A549 (cell line): Measurements from ENCODE around the gene VOPP1. TPM values are rescaled to one million over a fixed set of nuclear protein-coding genes. Genes with fewer than 3 reads are reported as not detected.

Source experiments
- ATAC-seq, 2 experiments: fragments of 200-7000 bp in 1 of 2; fragments of >200 bp in 1 of 2; cut with Nextera tagmentation in 1 of 2; cut with Tn5 transposase in 1 of 2; 3 replicates each; pipeline versions ENCODE4 v1.8.0 to v1.9.1; 2018 to 2020; ENCODE audit warnings: mild to moderate bottlenecking in 1 of 2, moderate library complexity in 1 of 2
- CTCF ChIA-PET: fragments of 300-600 bp; sonication (Branson Sonifier 250); formaldehyde crosslinking; extraction: SDS; loops from one replicate; lab custom pipeline; 2021; ENCODE audit warnings: antibody characterized with exemption, inconsistent platforms; lab: Yijun Ruan, JAX
- POLR2A ChIA-PET: fragments of 350-600 bp; formaldehyde crosslinking; extraction: SDS; loops from one replicate; lab custom pipeline; 2021; ENCODE audit warnings: antibody characterized with exemption, inconsistent platforms; lab: Yijun Ruan, JAX
- DNase-seq, 2 experiments: peaks; one replicate each; pipeline versions ENCODE4 v3.0.0 to v3.0.0-alpha.2; 2011 to 2016; ENCODE audit warnings: low read depth in 1 of 2, low spot score in 1 of 2
- FAIRE-seq: peaks from 2 replicates; lab custom pipeline; 2011; peaks lifted over from hg19 to GRCh38; lab: Jason Lieb, UNC
- H3K27ac ChIP-seq, 2 experiments: fragments of >200 bp; sonication (Bioruptor Twin); formaldehyde crosslinking; 3 replicates each; pipeline ENCODE4 v1.5.1; 2016 to 2017
- H3K4me1 ChIP-seq: fragments of >200 bp; sonication (Bioruptor Twin); formaldehyde crosslinking; 3 replicates; pipeline ENCODE4 v1.6.1; 2016
- H3K4me2 ChIP-seq: fragments of >200 bp; sonication (Bioruptor Twin); formaldehyde crosslinking; 3 replicates; pipeline ENCODE4 v1.6.1; 2016
- H3K4me3 ChIP-seq: fragments of >200 bp; sonication (Bioruptor Twin); formaldehyde crosslinking; 3 replicates; pipeline ENCODE4 v1.5.1; 2016
- H3K9me3 ChIP-seq: fragments of >200 bp; sonication (Bioruptor Twin); formaldehyde crosslinking; 3 replicates; pipeline ENCODE4 v1.6.1; 2016
- CBX2 ChIP-seq: fragments of 200-600 bp; sonication (generic); IDR thresholded peaks from 2 replicates; pipeline ENCODE4 v1.6.1; 2016; ENCODE audit warnings: low read depth, mild to moderate bottlenecking, borderline replicate concordance
- CEBPB ChIP-seq, 2 experiments: fragments of >200 bp in 1 of 2; sonication (Bioruptor Twin) in 1 of 2; formaldehyde crosslinking in 1 of 2; IDR thresholded peaks; 2 replicates each; pipeline ENCODE4 v1.6.1; 2012 to 2016
- CHD2 ChIP-seq: fragments of 150-350 bp; IDR thresholded peaks from 2 replicates; pipeline ENCODE4 v1.6.1; 2014; ENCODE audit warnings: low read length; ENCODE audit not compliant: partially characterized antibody
- CHD4 ChIP-seq: fragments of 200-600 bp; sonication (generic); IDR thresholded peaks from 2 replicates; pipeline ENCODE4 v1.6.1; 2016; ENCODE audit warnings: antibody characterized with exemption, mild to moderate bottlenecking, borderline replicate concordance
- EHF ChIP-seq: fragments of 250-450 bp; sonication (Bioruptor Pico); IDR thresholded peaks from 2 replicates; pipeline ENCODE4 v1.5.0; 2020; ENCODE audit warnings: mild to moderate bottlenecking
- EHMT2 ChIP-seq: fragments of 200-600 bp; sonication (generic); IDR thresholded peaks from 2 replicates; pipeline ENCODE4 v1.6.1; 2016; ENCODE audit warnings: antibody characterized with exemption, low read depth, mild to moderate bottlenecking, moderate library complexity
- ELK1 ChIP-seq: fragments of 150-350 bp; IDR thresholded peaks from 2 replicates; pipeline ENCODE4 v1.6.1; 2014; ENCODE audit warnings: low read depth, mild to moderate bottlenecking, low read length
- FOXS1 ChIP-seq: fragments of 250-450 bp; sonication (Bioruptor Pico); IDR thresholded peaks from 2 replicates; pipeline ENCODE4 v1.5.0; 2020; ENCODE audit warnings: mild to moderate bottlenecking, moderate library complexity
- HOXB13 ChIP-seq: fragments of 250-450 bp; sonication (Bioruptor Pico); IDR thresholded peaks from 2 replicates; pipeline ENCODE4 v1.5.0; 2020; ENCODE audit warnings: low read depth, mild to moderate bottlenecking, moderate library complexity
- HOXB5 ChIP-seq: fragments of 250-450 bp; sonication (Bioruptor Pico); IDR thresholded peaks from 2 replicates; pipeline ENCODE4 v1.5.0; 2020; ENCODE audit warnings: mild to moderate bottlenecking, moderate library complexity
- JUN ChIP-seq, 2 experiments: fragments of >200 bp; sonication (Bioruptor Twin); formaldehyde crosslinking; IDR thresholded peaks; 2 replicates in 1 of 2; 3 replicates in 1 of 2; pipeline ENCODE4 v1.6.1; 2016 to 2017
- JUNB ChIP-seq: fragments of >200 bp; sonication (Bioruptor Twin); formaldehyde crosslinking; IDR thresholded peaks from 2 replicates; pipeline ENCODE4 v1.6.1; 2016
- KDM1A ChIP-seq: fragments of 200-600 bp; sonication (generic); IDR thresholded peaks from 2 replicates; pipeline ENCODE4 v1.6.1; 2016; ENCODE audit warnings: low read depth, mild to moderate bottlenecking
- KDM5A ChIP-seq: fragments of 200-600 bp; sonication (generic); IDR thresholded peaks from 2 replicates; pipeline ENCODE4 v1.6.1; 2016; ENCODE audit warnings: antibody characterized with exemption, mild to moderate bottlenecking
- MAFK ChIP-seq: fragments of 450-650 bp; IDR thresholded peaks from 2 replicates; pipeline ENCODE4 v1.6.1; 2014; ENCODE audit not compliant: partially characterized antibody
- MAZ ChIP-seq: fragments of 150-350 bp; IDR thresholded peaks from 2 replicates; pipeline ENCODE4 v1.6.1; 2014; ENCODE audit warnings: antibody characterized with exemption, low read depth, low read length, borderline replicate concordance
- NPAS2 ChIP-seq: fragments of 250-450 bp; sonication (Bioruptor Pico); IDR thresholded peaks from 2 replicates; pipeline ENCODE4 v1.8.0; 2022; ENCODE audit warnings: mild to moderate bottlenecking, moderate library complexity, borderline replicate concordance
- NR3C1 ChIP-seq: fragments of >200 bp; sonication (Bioruptor Twin); formaldehyde crosslinking; IDR thresholded peaks from 3 replicates; pipeline ENCODE4 v1.6.1; 2017
- PHF8 ChIP-seq: fragments of 200-600 bp; sonication (generic); IDR thresholded peaks from 2 replicates; pipeline ENCODE4 v1.6.1; 2016; ENCODE audit warnings: low read depth, mild to moderate bottlenecking, antibody characterized with exemption, moderate library complexity, borderline replicate concordance
- RAD21 ChIP-seq, 2 experiments: fragments of >200 bp in 1 of 2; sonication (Bioruptor Twin) in 1 of 2; formaldehyde crosslinking in 1 of 2; IDR thresholded peaks in 1 of 2; conservative IDR thresholded peaks in 1 of 2; 2 replicates in 1 of 2; 3 replicates in 1 of 2; pipeline ENCODE4 v1.6.1; 2012 to 2018; ENCODE audit warnings: inconsistent platforms in 1 of 2
- RARB ChIP-seq: fragments of 250-450 bp; sonication (Bioruptor Pico); IDR thresholded peaks from 2 replicates; pipeline ENCODE4 v1.8.0; 2021; ENCODE audit warnings: mild to moderate bottlenecking, moderate library complexity
- RNF2 ChIP-seq: fragments of 200-600 bp; sonication (generic); IDR thresholded peaks from 2 replicates; pipeline ENCODE4 v1.6.1; 2016; ENCODE audit warnings: low read depth, mild to moderate bottlenecking, antibody characterized with exemption, moderate library complexity, borderline replicate concordance
- TFCP2L1 ChIP-seq: fragments of 250-450 bp; sonication (Bioruptor Pico); IDR thresholded peaks from 2 replicates; pipeline ENCODE4 v1.5.0; 2021; ENCODE audit warnings: mild to moderate bottlenecking
- USF2 ChIP-seq: fragments of 450-650 bp; IDR thresholded peaks from 2 replicates; pipeline ENCODE4 v1.6.1; 2014; ENCODE audit warnings: antibody characterized with exemption
- ZSCAN20 ChIP-seq: fragments of 250-450 bp; sonication (Bioruptor Pico); IDR thresholded peaks from 2 replicates; pipeline ENCODE4 v1.8.0; 2022; ENCODE audit warnings: mild to moderate bottlenecking, moderate library complexity
- WGBS: methylation state at CpG from one replicate; pipeline ENCODE4 v1.1.6; 2017; ENCODE audit errors: missing lambda C conversion rate; 5-methylcytosine and 5-hydroxymethylcytosine counted together
- polyA plus RNA-seq, 4 experiments: library from polyadenylated mRNA; depleted of rRNA in 3 of 4; stranded (reverse); fragments of >200 nt; fragmentation: RNase III in 1 of 4; extraction: RNeasy Plus Mini Kit Qiagen cat#74134 plus additional on column Dnase treatment in 1 of 4; gene quantifications; 2 replicates in 3 of 4; 3 replicates in 1 of 4; pipeline ENCODE4 v1.2.3, GENCODE V29; 2011 to 2017
- TF ChIP-seq, protein P1 (sequence below): fragments of 200-600 bp; sonication (generic); IDR thresholded peaks from 2 replicates; pipeline ENCODE4 v1.6.1; 2016; ENCODE audit warnings: antibody characterized with exemption, mild to moderate bottlenecking, moderate library complexity
- TF ChIP-seq, protein P2 (sequence below): IDR thresholded peaks from 2 replicates; pipeline ENCODE4 v1.6.1; 2012; ENCODE audit warnings: low read depth, borderline replicate concordance
- TF ChIP-seq, protein P3 (sequence below): IDR thresholded peaks from 2 replicates; pipeline ENCODE4 v1.6.1; 2012

Gene VOPP1
- polyA plus RNA-seq, 2 of the 4 experiments (the other 2 are of a cell fraction) = 68.1 to 73.4 TPM

GRCh38 chr7:55490099-55490498 lies 82.2 kb downstream of the VOPP1 start:
- ATAC-seq = no peak
- no peak overlapping the region for H3K27ac ChIP-seq
- ChIA-PET POLR2A (no interaction called here), CTCF (no interaction called here)
- no peaks in the 10 kb centered on the region for H3K9me3 ChIP-seq
- no peaks in the 10 kb centered on the region for H3K4me1 ChIP-seq
- no peak overlapping the region for H3K4me3 ChIP-seq
- no peak for FAIRE-seq
- H3K4me2 ChIP-seq = no peak overlapping the region
- DNase-seq = no peak
- 94% methylated on average over 5 of the region's 5 CpGs for WGBS
- TF ChIP-seq CEBPB (IDR thresholded peaks at IDR 0.05) (no peak), EHF (CRISPR knock-in tag) (no peak), RARB (CRISPR knock-in tag) (no peak), EHMT2 (no peak), MAFK (no peak), RAD21 (conservative IDR thresholded peaks at IDR 0.05 in 1 of 2, IDR thresholded peaks at IDR 0.05 in 1 of 2) (no peak), KDM5A (no peak), MAZ (no peak)
- TF ChIP-seq, protein P1, sequence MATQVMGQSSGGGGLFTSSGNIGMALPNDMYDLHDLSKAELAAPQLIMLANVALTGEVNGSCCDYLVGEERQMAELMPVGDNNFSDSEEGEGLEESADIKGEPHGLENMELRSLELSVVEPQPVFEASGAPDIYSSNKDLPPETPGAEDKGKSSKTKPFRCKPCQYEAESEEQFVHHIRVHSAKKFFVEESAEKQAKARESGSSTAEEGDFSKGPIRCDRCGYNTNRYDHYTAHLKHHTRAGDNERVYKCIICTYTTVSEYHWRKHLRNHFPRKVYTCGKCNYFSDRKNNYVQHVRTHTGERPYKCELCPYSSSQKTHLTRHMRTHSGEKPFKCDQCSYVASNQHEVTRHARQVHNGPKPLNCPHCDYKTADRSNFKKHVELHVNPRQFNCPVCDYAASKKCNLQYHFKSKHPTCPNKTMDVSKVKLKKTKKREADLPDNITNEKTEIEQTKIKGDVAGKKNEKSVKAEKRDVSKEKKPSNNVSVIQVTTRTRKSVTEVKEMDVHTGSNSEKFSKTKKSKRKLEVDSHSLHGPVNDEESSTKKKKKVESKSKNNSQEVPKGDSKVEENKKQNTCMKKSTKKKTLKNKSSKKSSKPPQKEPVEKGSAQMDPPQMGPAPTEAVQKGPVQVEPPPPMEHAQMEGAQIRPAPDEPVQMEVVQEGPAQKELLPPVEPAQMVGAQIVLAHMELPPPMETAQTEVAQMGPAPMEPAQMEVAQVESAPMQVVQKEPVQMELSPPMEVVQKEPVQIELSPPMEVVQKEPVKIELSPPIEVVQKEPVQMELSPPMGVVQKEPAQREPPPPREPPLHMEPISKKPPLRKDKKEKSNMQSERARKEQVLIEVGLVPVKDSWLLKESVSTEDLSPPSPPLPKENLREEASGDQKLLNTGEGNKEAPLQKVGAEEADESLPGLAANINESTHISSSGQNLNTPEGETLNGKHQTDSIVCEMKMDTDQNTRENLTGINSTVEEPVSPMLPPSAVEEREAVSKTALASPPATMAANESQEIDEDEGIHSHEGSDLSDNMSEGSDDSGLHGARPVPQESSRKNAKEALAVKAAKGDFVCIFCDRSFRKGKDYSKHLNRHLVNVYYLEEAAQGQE = no peak

GRCh38 chr7:55489552-55489951 lies 82.8 kb downstream of the VOPP1 start:
- CTCF ChIA-PET = no interaction called here
- H3K4me2 ChIP-seq = no peak overlapping the region
- H3K9me3 ChIP-seq = no peaks in the 10 kb centered on the region
- no peak overlapping the region for H3K27ac ChIP-seq
- DNase-seq (no peak), FAIRE-seq (no peak), ATAC-seq (no peak)
- no peak overlapping the region for H3K4me3 ChIP-seq
- WGBS = 91% methylated on average over 4 of the region's 6 CpGs
- no peaks in the 10 kb centered on the region for H3K4me1 ChIP-seq
- POLR2A ChIA-PET = no interaction called here
- TF ChIP-seq CHD4 (no peak), HOXB5 (CRISPR knock-in tag) (no peak), RNF2 (no peak), KDM1A (no peak), TFCP2L1 (CRISPR knock-in tag) (no peak), KDM5A (no peak), NR3C1 (no peak), FOXS1 (CRISPR knock-in tag) (no peak), RAD21 (conservative IDR thresholded peaks at IDR 0.05 in 1 of 2, IDR thresholded peaks at IDR 0.05 in 1 of 2) (no peak), PHF8 (no peak), USF2 (no peak), ZSCAN20 (CRISPR knock-in tag) (no peak), NPAS2 (no peak)

DNA sequence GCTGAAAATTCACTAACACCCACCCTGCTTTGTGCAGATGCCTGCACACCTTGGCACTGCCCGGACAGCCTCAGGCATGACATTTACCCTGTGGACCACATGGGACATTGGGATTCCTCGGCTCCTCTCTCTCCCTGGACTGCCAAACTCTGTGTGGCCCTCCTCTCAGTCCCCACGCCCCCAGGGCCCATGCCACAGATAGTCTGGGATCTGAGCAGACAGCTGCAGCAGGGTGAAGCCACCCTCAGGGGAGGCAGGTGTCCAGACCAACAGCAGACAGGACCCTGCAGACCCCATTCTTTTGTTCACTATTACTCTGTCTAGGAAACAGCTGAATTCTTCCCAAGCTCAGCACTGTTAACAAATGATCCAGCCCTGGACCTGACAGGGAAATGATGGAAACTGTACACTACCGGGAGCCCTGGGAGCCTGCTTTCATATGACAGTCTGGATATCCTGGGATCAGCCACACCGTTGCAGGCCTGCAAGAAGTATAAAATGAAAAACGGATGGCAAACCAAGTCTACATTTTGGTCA lies 83.4 kb downstream of the VOPP1 start:
- CTCF ChIA-PET = no interaction called here
- no peak for FAIRE-seq
- POLR2A ChIA-PET = no interaction called here
- Histone ChIP-seq H3K4me3 (no peak overlapping the region), H3K4me1 (no peaks in the 10 kb centered on the region), H3K4me2 (no peak overlapping the region), H3K27ac (no peak overlapping the region), H3K9me3 (no peaks in the 10 kb centered on the region)
- no peak for DNase-seq
- no peak for ATAC-seq
- 85% methylated on average over 6 of the region's 6 CpGs for WGBS
- TF ChIP-seq JUN (IDR thresholded peaks at IDR 0.05) = no peak
- TF ChIP-seq PHF8 = no peak
- TF ChIP-seq HOXB13 (CRISPR knock-in tag) = no peak
- TF ChIP-seq USF2 = no peak
- TF ChIP-seq, protein P2, sequence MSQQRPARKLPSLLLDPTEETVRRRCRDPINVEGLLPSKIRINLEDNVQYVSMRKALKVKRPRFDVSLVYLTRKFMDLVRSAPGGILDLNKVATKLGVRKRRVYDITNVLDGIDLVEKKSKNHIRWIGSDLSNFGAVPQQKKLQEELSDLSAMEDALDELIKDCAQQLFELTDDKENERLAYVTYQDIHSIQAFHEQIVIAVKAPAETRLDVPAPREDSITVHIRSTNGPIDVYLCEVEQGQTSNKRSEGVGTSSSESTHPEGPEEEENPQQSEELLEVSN = no peak
- no peak for TF ChIP-seq EHMT2
- no peak for TF ChIP-seq TFCP2L1 (CRISPR knock-in tag)
- no peak for TF ChIP-seq JUNB
- TF ChIP-seq CBX2 = no peak
- TF ChIP-seq NPAS2 = no peak
- no peak for TF ChIP-seq CHD2
- TF ChIP-seq ELK1 = no peak
- TF ChIP-seq, protein P3, sequence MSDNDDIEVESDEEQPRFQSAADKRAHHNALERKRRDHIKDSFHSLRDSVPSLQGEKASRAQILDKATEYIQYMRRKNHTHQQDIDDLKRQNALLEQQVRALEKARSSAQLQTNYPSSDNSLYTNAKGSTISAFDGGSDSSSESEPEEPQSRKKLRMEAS = no peak
